GM18909 (cell line): ENCODE data around the gene ARMC9.
A peak's percentile ranks its signal among the peaks of the same experiment; 100 is the strongest.
"Not testable (repeated sequence)": the region's sequence is repeated elsewhere in the genome, so short reads cannot be mapped to it uniquely, and the experiment has no call there.

Experiments
- ATAC-seq: cut with Tn5 transposase; IDR thresholded peaks from one replicate; pipeline ENCODE4 v1.9.1; 2021; ENCODE audit warnings: mild to moderate bottlenecking; ENCODE audit not compliant: unreplicated experiment, poor library complexity

The ARMC9 gene

GRCh38 chr2:231391981-231392380 lies 193.6 kb downstream of the ARMC9 start:
- peak; percentile 21 for ATAC-seq

DNA sequence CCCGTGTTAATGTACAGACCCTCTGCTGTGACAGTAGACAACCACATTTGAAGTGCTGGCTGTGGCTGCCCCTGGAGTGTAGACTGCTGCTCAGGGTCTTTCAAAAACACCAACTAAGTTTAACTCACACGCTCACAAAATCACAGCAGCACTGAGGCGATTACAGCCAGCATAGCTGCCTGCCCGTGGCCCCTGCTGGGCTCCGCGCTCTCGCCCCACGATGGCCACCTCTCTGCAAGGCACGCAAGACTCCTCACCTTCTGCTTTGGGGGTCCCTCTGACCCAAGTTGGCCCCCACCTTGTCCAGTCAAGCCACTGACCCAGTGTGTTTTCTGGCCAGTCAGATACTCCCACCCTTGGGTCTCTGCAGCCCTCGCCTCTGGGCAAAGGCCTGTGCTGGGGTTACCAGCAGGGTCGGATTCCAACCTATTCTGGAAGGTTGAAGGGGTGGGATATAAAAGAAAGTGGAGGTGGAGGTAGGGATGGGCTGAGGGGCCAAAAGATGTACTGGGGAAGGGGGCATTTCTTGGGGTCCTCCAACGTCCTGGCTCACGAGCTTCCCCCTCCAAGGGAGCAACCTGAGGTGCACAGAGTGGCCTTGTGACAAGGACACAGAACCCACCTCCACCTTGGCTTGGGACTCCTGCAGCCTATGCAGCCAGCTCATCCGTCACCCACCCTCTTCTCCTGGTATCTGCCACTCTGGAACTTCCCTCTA lies 194.2 kb downstream of the ARMC9 start:
- ATAC-seq = no peak

GRCh38 chr2:231393149-231394131 lies 195.0 kb downstream of the ARMC9 start:
- ATAC-seq = peak; percentile 35

GRCh38 chr2:231394211-231395141 lies 196.0 kb downstream of the ARMC9 start:
- ATAC-seq = peak; percentile 59

DNA sequence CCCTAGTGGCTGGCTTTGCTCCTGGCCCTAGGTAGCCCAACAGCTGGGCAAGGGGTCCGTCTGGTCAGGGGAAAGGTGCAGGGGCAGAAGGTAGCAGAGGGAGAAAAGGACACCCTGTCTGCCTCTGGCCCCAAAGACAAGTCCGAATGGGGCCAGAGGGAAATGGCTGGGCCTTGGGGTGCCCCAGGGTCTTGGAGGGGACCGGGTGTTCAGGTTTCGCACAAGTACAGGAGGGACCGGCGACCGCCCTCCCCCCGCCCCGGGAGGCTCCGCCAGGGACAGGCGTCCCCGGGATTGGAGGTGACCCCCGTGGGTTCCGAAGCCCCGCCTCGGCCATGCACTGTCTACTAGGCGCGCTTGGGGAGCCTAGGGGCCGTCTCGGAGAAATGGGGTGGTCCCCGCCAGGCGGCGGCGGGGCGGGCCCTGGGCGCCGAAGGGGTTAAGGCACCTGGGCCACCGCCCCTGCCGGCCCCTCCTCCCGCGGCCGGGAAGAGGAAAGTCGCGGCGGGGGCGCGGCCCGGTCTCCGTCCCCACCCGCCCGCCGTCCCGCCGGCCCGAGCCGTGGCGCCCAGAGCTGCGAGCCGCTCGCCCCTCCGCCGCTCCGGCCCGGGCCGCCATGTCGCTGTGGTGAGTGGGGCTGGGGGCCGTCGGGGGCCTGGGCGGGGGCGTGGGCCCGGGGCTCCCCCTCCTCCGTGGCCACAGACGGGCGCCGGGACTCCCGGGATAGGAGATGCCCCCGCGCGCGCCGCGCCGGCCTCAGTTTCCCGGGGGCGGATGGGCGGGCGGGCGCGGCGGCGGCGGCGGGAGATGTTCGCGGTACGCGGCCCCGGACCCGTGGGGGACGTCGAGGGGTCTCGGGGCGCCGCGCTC lies 197.0 kb downstream of the ARMC9 start, which contains the start of gene B3GNT7:
B3GNT7 (plus strand) TSS at position 523 of the 870 bp plus-strand sequence; CDS start at position 617, 94 bp downstream.
- ATAC-seq = no peak

GRCh38 chr2:231396058-231396821 lies 197.8 kb downstream of the ARMC9 start:
- no peak for ATAC-seq

GRCh38 chr2:231397011-231397927 lies 198.8 kb downstream of the ARMC9 start:
- no peak for ATAC-seq

DNA sequence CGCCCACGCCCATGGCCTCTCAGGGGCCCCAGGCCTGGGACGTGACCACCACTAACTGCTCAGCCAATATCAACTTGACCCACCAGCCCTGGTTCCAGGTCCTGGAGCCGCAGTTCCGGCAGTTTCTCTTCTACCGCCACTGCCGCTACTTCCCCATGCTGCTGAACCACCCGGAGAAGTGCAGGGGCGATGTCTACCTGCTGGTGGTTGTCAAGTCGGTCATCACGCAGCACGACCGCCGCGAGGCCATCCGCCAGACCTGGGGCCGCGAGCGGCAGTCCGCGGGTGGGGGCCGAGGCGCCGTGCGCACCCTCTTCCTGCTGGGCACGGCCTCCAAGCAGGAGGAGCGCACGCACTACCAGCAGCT lies 199.5 kb downstream of the ARMC9 start:
- ATAC-seq = no peak

GRCh38 chr2:231398585-231398984 lies 200.2 kb downstream of the ARMC9 start:
- no peak for ATAC-seq

DNA sequence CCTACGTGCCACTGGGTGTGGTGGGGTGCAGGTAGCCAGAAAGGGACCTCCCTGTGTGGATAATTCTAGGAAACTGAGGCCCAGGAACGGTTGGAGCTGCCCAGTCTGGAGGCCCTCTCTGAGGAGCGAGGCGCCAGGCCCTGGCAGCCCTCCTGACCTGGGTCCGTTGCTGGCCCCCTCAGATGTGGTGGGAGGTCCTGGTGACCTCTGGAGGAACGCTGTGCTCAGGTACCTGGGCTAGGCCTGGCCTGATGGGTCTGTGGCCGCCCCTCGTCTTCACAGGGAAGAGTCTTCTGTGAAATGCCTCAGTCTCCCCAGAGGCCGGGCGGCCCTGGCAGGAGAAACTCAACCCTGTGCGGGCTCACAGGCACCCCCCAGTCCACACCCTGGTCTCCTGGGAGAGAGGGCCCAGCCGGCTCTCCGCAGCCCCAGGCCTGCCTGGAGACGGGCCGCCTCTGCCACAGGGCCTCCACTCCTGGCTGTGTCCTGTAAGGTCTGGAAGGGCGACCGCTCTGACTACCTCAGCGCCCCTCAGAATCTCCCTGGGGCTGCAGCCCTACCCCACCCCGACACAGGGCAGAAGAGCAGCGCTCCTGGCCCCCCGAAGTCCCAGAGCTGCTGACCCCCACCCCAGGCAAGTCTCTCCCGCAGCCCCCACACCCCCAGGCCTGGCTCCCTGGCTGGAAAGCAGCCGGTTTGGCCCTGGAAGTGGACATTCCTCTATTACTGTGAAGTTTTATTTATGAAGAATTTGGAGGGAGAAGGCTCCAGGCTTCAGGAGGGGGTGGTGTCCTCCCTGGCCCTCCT lies 200.8 kb downstream of the ARMC9 start:
- no peak for ATAC-seq

DNA sequence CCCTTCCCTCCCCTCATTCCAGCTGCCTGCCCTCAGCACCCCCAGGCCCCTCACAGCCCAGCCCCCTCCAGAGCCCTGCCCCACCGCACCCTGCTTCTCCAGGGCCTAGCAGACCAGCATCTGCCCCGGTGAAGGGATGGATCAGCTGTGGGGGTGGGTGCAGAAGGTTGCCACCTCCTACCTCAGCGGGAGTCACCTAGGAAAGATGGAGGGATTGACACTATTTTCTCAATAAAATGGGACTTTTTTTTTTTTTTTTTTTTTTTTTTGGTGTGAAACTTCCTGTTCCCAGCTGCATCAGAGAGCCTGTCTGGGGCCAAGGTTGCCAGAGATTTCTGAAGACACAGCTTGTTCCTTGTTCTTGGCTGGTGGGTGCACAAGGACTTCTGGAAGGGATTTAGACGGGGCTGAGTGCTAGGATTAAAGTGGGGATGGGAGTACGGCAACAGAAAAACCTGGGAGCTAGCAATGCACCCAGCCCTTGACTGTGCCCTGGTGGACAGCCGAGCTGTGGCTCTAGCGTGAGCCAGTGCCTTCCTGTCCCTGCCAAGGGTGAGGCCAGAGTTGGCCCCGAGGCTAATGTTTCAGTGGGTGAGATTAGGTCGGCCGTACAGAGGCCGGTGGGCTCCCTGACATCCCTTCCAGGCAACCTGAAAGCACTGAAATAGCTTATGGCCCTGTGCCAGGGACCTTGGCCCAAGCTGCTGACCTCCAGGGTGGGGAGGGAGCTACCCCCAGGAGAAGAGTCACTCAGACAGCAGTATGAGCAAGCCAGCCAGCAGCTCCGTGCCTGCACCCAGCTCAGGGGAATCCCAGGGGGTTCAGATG lies 201.6 kb downstream of the ARMC9 start:
- ATAC-seq = no peak

DNA sequence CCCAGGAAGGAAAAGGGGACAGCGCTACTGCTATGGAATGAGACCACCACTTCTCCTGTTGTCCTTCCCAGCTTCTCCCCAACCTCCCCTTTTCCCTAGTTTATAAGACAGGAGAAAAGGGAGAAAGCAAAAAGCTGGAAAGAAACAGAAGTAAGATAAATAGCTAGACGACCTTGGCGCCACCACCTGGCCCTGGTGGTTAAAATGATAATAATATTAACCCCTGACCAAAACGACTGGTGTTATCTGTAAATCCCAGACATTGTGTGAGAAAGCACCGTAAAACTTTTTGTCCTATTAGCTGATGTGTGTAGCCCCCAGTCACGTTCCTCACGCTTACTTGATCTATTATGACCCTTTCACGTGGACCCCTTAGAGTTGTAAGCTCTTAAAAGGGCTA lies 202.2 kb downstream of the ARMC9 start:
- not testable (repeated sequence) for ATAC-seq

GRCh38 chr2:231401101-231401500 lies 202.7 kb downstream of the ARMC9 start:
- ATAC-seq = not testable (repeated sequence)

- not testable (repeated sequence) for ATAC-seq
Observed at GRCh38 chr2:231403421-231404182, 205.2 kb downstream of the ARMC9 start.

DNA sequence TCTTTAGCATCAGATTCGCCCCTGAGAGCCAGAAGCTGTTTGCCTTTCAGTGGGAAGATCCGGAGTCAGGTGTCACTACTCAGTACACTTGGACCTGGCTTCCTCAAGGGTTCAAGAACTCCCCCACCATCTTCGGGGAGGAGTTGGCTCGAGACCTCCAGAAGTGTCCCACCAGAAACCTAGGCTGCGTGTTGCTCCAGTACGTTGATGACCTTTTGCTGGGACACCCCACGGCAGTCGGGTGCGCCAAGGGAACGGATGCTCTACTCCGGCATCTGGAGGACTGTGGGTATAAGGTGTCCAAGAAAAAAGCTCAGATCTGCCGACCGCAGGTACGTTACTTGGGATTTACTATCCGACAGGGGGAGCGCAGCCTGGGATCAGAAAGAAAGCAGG lies 205.8 kb downstream of the ARMC9 start:
- ATAC-seq = not testable (repeated sequence)
